Astrocyte (in vitro differentiated cells and primary cell): Measurements from ENCODE around the gene GPRIN1. TPM values are rescaled to one million over a fixed set of nuclear protein-coding genes. Genes with fewer than 3 reads are reported as not detected.

Source experiments
- DNase-seq: peaks from one replicate; pipeline ENCODE4 v3.0.0-alpha.2; 2010; ENCODE audit warnings: low read depth
- FAIRE-seq: peaks from 2 replicates; lab custom pipeline; 2011; peaks lifted over from hg19 to GRCh38; lab: Jason Lieb, UNC
- H2AFZ ChIP-seq: 2 replicates; pipeline ENCODE4 v1.6.0; 2012; ENCODE audit warnings: low read depth, low read length, inconsistent platforms
- H3K27ac ChIP-seq: 2 replicates; pipeline ENCODE4 v1.5.1; 2011; ENCODE audit warnings: low read depth, low read length, inconsistent platforms
- H3K27me3 ChIP-seq: 2 replicates; pipeline ENCODE4 v1.6.0; 2011; ENCODE audit warnings: low read length, inconsistent platforms; ENCODE audit not compliant: insufficient read depth
- H3K36me3 ChIP-seq: 2 replicates; pipeline ENCODE4 v1.5.1; 2011; ENCODE audit warnings: low read length, inconsistent platforms; ENCODE audit not compliant: insufficient read depth
- H3K4me1 ChIP-seq: 2 replicates; pipeline ENCODE4 v1.5.1; 2011; ENCODE audit warnings: low read length, inconsistent platforms; ENCODE audit not compliant: insufficient read depth
- H3K4me2 ChIP-seq: 2 replicates; pipeline ENCODE4 v1.6.0; 2012; ENCODE audit warnings: low read length, inconsistent platforms
- H3K4me3 ChIP-seq: 2 replicates; pipeline ENCODE4 v1.5.1; 2011; ENCODE audit warnings: low read depth, mild to moderate bottlenecking, low read length, inconsistent platforms; ENCODE audit not compliant: insufficient read depth
- H3K79me2 ChIP-seq: 2 replicates; pipeline ENCODE4 v1.6.0; 2012; ENCODE audit warnings: mild to moderate bottlenecking, low read length, inconsistent platforms; ENCODE audit not compliant: insufficient read depth
- H3K9ac ChIP-seq: 2 replicates; pipeline ENCODE4 v1.6.0; 2012; ENCODE audit warnings: mild to moderate bottlenecking, low read length, inconsistent platforms
- H3K9me3 ChIP-seq: 2 replicates; pipeline ENCODE4 v1.5.1; 2012; ENCODE audit warnings: low read depth, mild to moderate bottlenecking, low read length, inconsistent platforms; ENCODE audit not compliant: insufficient read depth
- H4K20me1 ChIP-seq: 2 replicates; pipeline ENCODE4 v1.6.0; 2012; ENCODE audit warnings: low read length, inconsistent platforms; ENCODE audit not compliant: insufficient read depth
- H3K27ac Mint-ChIP-seq: one replicate; pipeline ENCODE4 v1.8.0; 2021; ENCODE audit warnings: mild to moderate bottlenecking, mixed read lengths; ENCODE audit not compliant: unreplicated experiment
- H3K27me3 Mint-ChIP-seq: one replicate; pipeline ENCODE4 v1.8.0; 2021; ENCODE audit warnings: low read depth, mixed read lengths; ENCODE audit not compliant: unreplicated experiment
- H3K36me3 Mint-ChIP-seq: one replicate; pipeline ENCODE4 v1.8.0; 2021; ENCODE audit warnings: low read depth, mixed read lengths; ENCODE audit not compliant: unreplicated experiment
- H3K4me1 Mint-ChIP-seq: one replicate; pipeline ENCODE4 v1.8.0; 2021; ENCODE audit warnings: low read depth, mixed read lengths; ENCODE audit not compliant: unreplicated experiment
- H3K4me3 Mint-ChIP-seq: one replicate; pipeline ENCODE4 v1.8.0; 2021; ENCODE audit warnings: mild to moderate bottlenecking, moderate library complexity, mixed read lengths; ENCODE audit not compliant: unreplicated experiment
- H3K9me3 Mint-ChIP-seq: one replicate; pipeline ENCODE4 v1.8.0; 2021; ENCODE audit warnings: mild to moderate bottlenecking, mixed read lengths; ENCODE audit not compliant: unreplicated experiment
- EZH2 ChIP-seq: IDR thresholded peaks from 2 replicates; pipeline ENCODE4 v1.6.1; 2012; ENCODE audit warnings: mild to moderate bottlenecking, low read length, inconsistent platforms; ENCODE audit not compliant: insufficient read depth
- total RNA-seq: library from RNA; stranded (reverse); gene quantifications from 2 replicates; pipeline ENCODE4 v1.2.1, GENCODE V29; 2021
- TF ChIP-seq, protein P1 (sequence below): IDR thresholded peaks from 2 replicates; pipeline ENCODE4 v1.5.1; 2011; ENCODE audit warnings: low read depth, mild to moderate bottlenecking, inconsistent platforms, low read length, moderate library complexity; ENCODE audit not compliant: insufficient read depth

GPRIN1 gene
- total RNA-seq, 1 donor from 2014 or later: 6.8 TPM

GRCh38 chr5:176643491-176644219 lies 33.7 kb upstream of the GPRIN1 start:
- H3K27me3 Mint-ChIP-seq: peaks cover 24% of the 10 kb centered on the region
- FAIRE-seq (no peak), DNase-seq (no peak)
- no peak overlapping the region for H3K4me3 ChIP-seq
- no peaks in the 10 kb centered on the region for H3K9me3 ChIP-seq
- H3K27me3 ChIP-seq: no peaks in the 10 kb centered on the region
- H3K27ac Mint-ChIP-seq: no peak overlapping the region
- H3K4me3 Mint-ChIP-seq: no peak overlapping the region
- H3K4me1 ChIP-seq: peaks cover 13% of the 10 kb centered on the region
- TF ChIP-seq, protein P1, sequence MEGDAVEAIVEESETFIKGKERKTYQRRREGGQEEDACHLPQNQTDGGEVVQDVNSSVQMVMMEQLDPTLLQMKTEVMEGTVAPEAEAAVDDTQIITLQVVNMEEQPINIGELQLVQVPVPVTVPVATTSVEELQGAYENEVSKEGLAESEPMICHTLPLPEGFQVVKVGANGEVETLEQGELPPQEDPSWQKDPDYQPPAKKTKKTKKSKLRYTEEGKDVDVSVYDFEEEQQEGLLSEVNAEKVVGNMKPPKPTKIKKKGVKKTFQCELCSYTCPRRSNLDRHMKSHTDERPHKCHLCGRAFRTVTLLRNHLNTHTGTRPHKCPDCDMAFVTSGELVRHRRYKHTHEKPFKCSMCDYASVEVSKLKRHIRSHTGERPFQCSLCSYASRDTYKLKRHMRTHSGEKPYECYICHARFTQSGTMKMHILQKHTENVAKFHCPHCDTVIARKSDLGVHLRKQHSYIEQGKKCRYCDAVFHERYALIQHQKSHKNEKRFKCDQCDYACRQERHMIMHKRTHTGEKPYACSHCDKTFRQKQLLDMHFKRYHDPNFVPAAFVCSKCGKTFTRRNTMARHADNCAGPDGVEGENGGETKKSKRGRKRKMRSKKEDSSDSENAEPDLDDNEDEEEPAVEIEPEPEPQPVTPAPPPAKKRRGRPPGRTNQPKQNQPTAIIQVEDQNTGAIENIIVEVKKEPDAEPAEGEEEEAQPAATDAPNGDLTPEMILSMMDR: no peak
- TF ChIP-seq EZH2: no peak
- peaks cover 8% of the 10 kb centered on the region for H3K4me1 Mint-ChIP-seq
- H3K9ac ChIP-seq: no peak overlapping the region
- no peak overlapping the region for H3K4me2 ChIP-seq
- H3K27ac ChIP-seq: no peak overlapping the region
- peaks cover 3% of the 10 kb centered on the region for H3K9me3 Mint-ChIP-seq
- no peak overlapping the region for H2AFZ ChIP-seq
- no peaks in the 10 kb centered on the region for H3K36me3 Mint-ChIP-seq
- H3K79me2 ChIP-seq: peaks cover 12% of the 10 kb centered on the region
- H4K20me1 ChIP-seq: peaks cover 7% of the 10 kb centered on the region
- no peaks in the 10 kb centered on the region for H3K36me3 ChIP-seq

- Histone ChIP-seq H3K9me3 (no peaks in the 10 kb centered on the region), H4K20me1 (no peaks in the 10 kb centered on the region), H3K9ac (no peak overlapping the region), H2AFZ (no peak overlapping the region), H3K27me3 (peaks cover 4% of the 10 kb centered on the region), H3K4me1 (peaks cover 5% of the 10 kb centered on the region), H3K4me3 (no peak overlapping the region), H3K27ac (no peak overlapping the region), H3K36me3 (no peaks in the 10 kb centered on the region), H3K79me2 (peaks cover 4% of the 10 kb centered on the region), H3K4me2 (no peak overlapping the region)
- H3K36me3 Mint-ChIP-seq: no peaks in the 10 kb centered on the region
- DNase-seq (no peak), FAIRE-seq (no peak)
- H3K27me3 Mint-ChIP-seq: peaks cover 30% of the 10 kb centered on the region
- no peak overlapping the region for H3K27ac Mint-ChIP-seq
- no peak for TF ChIP-seq EZH2
- TF ChIP-seq, protein P1: no peak
- H3K4me1 Mint-ChIP-seq: peaks cover 5% of the 10 kb centered on the region
- H3K9me3 Mint-ChIP-seq: peaks cover 3% of the 10 kb centered on the region
- H3K4me3 Mint-ChIP-seq: no peak overlapping the region
Measured at GRCh38 chr5:176642675-176643490, 32.9 kb upstream of the GPRIN1 start.
